Measurements from ENCODE around the gene CORO2B. TPM values are rescaled to one million over a fixed set of nuclear protein-coding genes. Genes with fewer than 3 reads are reported as not detected.

CORO2B gene
- total RNA-seq, 1 donor from 2014 or later = 3.9 TPM

- Mint-ChIP-seq H3K27me3 (peaks cover 5% of the 10 kb centered on the region), H3K36me3 (no peaks in the 10 kb centered on the region), H3K4me3 (no peak overlapping the region), H3K4me1 (ENCODE audit: unreplicated experiment) (peaks cover 27% of the 10 kb centered on the region), H3K27ac (no peak overlapping the region), H3K9me3 (no peaks in the 10 kb centered on the region)
- TF ChIP-seq, protein P1, sequence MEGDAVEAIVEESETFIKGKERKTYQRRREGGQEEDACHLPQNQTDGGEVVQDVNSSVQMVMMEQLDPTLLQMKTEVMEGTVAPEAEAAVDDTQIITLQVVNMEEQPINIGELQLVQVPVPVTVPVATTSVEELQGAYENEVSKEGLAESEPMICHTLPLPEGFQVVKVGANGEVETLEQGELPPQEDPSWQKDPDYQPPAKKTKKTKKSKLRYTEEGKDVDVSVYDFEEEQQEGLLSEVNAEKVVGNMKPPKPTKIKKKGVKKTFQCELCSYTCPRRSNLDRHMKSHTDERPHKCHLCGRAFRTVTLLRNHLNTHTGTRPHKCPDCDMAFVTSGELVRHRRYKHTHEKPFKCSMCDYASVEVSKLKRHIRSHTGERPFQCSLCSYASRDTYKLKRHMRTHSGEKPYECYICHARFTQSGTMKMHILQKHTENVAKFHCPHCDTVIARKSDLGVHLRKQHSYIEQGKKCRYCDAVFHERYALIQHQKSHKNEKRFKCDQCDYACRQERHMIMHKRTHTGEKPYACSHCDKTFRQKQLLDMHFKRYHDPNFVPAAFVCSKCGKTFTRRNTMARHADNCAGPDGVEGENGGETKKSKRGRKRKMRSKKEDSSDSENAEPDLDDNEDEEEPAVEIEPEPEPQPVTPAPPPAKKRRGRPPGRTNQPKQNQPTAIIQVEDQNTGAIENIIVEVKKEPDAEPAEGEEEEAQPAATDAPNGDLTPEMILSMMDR (conservative IDR thresholded peaks at IDR 0.05) = no peak
- no peak for DNase-seq (ENCODE audit: extremely low spot score, unreplicated experiment)
Observed at GRCh38 chr15:68618908-68619698, 40.3 kb downstream of the CORO2B start.

GRCh38 chr15:68620721-68621527, 42.1 kb downstream of the CORO2B start:
- Mint-ChIP-seq H3K36me3 (no peaks in the 10 kb centered on the region), H3K9me3 (no peaks in the 10 kb centered on the region), H3K4me3 (no peak overlapping the region), H3K27me3 (peaks cover 5% of the 10 kb centered on the region), H3K4me1 (ENCODE audit: unreplicated experiment) (peaks cover 19% of the 10 kb centered on the region), H3K27ac (no peak overlapping the region)
- TF ChIP-seq, protein P1 (conservative IDR thresholded peaks at IDR 0.05) = no peak
- DNase-seq (ENCODE audit: extremely low spot score, unreplicated experiment) = no peak

DNA sequence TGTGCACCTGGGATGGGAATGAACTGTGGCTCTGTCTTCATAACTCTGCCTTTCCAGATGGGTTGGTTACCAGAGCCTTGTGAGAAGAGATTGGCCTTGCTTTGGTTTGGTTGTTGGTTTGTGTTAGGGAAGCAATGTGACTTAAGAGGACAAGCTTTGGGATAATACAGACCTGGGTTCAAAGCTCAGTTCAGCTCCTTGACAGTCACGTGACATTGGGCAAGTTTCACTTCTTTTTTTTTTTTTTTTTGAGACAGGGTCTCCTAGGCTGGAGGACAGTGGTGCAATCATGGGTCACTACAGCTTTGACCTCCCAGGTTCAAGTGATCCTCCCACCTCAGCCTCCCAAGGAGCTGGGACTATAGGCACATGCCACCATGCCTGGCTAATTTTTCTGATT, 42.7 kb downstream of the CORO2B start:
- Mint-ChIP-seq H3K36me3 (no peaks in the 10 kb centered on the region), H3K4me1 (ENCODE audit: unreplicated experiment) (peaks cover 22% of the 10 kb centered on the region), H3K27ac (no peak overlapping the region), H3K9me3 (no peaks in the 10 kb centered on the region), H3K27me3 (peaks cover 7% of the 10 kb centered on the region), H3K4me3 (no peak overlapping the region)
- no peak for DNase-seq (ENCODE audit: extremely low spot score, unreplicated experiment)
- TF ChIP-seq, protein P1 (conservative IDR thresholded peaks at IDR 0.05) = no peak

GRCh38 chr15:68623301-68623892, 44.6 kb downstream of the CORO2B start:
- no peak overlapping the region for H3K4me3 Mint-ChIP-seq
- DNase-seq (ENCODE audit: extremely low spot score, unreplicated experiment) = no peak
- H3K27me3 Mint-ChIP-seq = peaks cover 13% of the 10 kb centered on the region
- H3K9me3 Mint-ChIP-seq = no peaks in the 10 kb centered on the region
- H3K36me3 Mint-ChIP-seq = no peaks in the 10 kb centered on the region
- peaks cover 22% of the 10 kb centered on the region for H3K4me1 Mint-ChIP-seq (ENCODE audit: unreplicated experiment)
- H3K27ac Mint-ChIP-seq = no peak overlapping the region
- TF ChIP-seq, protein P1 (conservative IDR thresholded peaks at IDR 0.05) = no peak

DNA sequence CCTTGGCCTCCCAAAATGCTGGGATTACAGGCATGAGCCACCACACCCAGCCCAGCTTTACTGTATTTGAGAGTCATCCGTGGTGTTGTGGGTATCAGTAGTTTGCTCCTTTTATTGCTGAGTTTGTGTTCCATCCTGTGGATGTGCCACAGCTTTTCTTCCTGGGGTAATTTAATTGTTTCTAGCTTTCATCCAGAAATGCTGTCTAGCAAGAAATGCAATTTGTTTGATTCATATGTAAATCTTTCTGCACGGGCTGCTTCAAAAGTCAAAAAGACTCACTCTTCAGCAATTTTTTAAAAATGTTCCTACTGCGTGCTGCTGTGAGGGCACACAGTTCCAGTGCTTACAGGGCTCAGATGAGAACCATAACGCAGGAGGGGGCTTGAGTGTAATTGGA, 47.1 kb downstream of the CORO2B start:
- DNase-seq (ENCODE audit: extremely low spot score, unreplicated experiment) = no peak
- no peak overlapping the region for H3K27ac Mint-ChIP-seq
- H3K4me1 Mint-ChIP-seq (ENCODE audit: unreplicated experiment) = peaks cover 21% of the 10 kb centered on the region
- H3K9me3 Mint-ChIP-seq = no peaks in the 10 kb centered on the region
- no peaks in the 10 kb centered on the region for H3K36me3 Mint-ChIP-seq
- H3K4me3 Mint-ChIP-seq = no peak overlapping the region
- TF ChIP-seq, protein P1 (conservative IDR thresholded peaks at IDR 0.05) = no peak
- peaks cover 19% of the 10 kb centered on the region for H3K27me3 Mint-ChIP-seq

Measured in type B pancreatic cell (in vitro differentiated cells).